HL-60 (cell line): ENCODE results near the gene SLC2A13.
"Not testable (repeated sequence)": the region's sequence is repeated elsewhere in the genome, so short reads cannot be mapped to it uniquely, and the experiment has no call there.

Experiments used
- DNase-seq, 2 experiments: peaks; one replicate each; pipeline ENCODE4 v3.0.0-alpha.2; 2010 to 2020; ENCODE audit warnings: low read depth in 1 of 2, low spot score in 1 of 2
- H3K27ac ChIP-seq: fragments of 250-450 bp; sonication (Bioruptor Pico); replicated peaks from 2 replicates; pipeline ENCODE4 v1.5.1; 2020; ENCODE audit warnings: mild to moderate bottlenecking, moderate library complexity
- H3K27me3 ChIP-seq: fragments of 250-450 bp; sonication (Bioruptor Pico); 2 replicates; pipeline ENCODE4 v1.5.1; 2021; ENCODE audit warnings: mild to moderate bottlenecking, moderate library complexity; ENCODE audit not compliant: insufficient read depth, poor library complexity, severe bottlenecking
- H3K4me3 ChIP-seq: replicated peaks from 2 replicates; pipeline ENCODE4 v1.5.1; 2011; ENCODE audit warnings: mild to moderate bottlenecking, control low read depth, low read length; ENCODE audit not compliant: insufficient read depth
- CTCF ChIP-seq: IDR thresholded peaks from one replicate; pipeline ENCODE4 v1.5.1; 2011; ENCODE audit warnings: low read length, control low read depth, inconsistent platforms; ENCODE audit not compliant: insufficient read depth
- GABPA ChIP-seq: IDR thresholded peaks from 2 replicates; pipeline ENCODE4 v1.6.1; 2012; ENCODE audit warnings: low read depth
- POLR2AphosphoS5 ChIP-seq: IDR thresholded peaks from 2 replicates; pipeline ENCODE4 v1.6.1; 2012; ENCODE audit warnings: low read depth
- SPI1 ChIP-seq: IDR thresholded peaks from 2 replicates; pipeline ENCODE4 v1.6.1; 2012; ENCODE audit warnings: low read depth, mild to moderate bottlenecking, borderline replicate concordance
- TF ChIP-seq, protein P1 (sequence below): IDR thresholded peaks from 2 replicates; pipeline ENCODE4 v1.6.1; 2012; ENCODE audit warnings: low read depth; ENCODE audit not compliant: insufficient replicate concordance

SLC2A13 gene

GRCh38 chr12:40054555-40055227, 51.2 kb downstream of the SLC2A13 start:
- Histone ChIP-seq H3K27me3 (no peaks in the 10 kb centered on the region), H3K4me3 (no peak overlapping the region), H3K27ac (no peak overlapping the region)
- TF ChIP-seq POLR2AphosphoS5 (no peak), GABPA (no peak), SPI1 (no peak), CTCF (no peak)
- TF ChIP-seq, protein P1, sequence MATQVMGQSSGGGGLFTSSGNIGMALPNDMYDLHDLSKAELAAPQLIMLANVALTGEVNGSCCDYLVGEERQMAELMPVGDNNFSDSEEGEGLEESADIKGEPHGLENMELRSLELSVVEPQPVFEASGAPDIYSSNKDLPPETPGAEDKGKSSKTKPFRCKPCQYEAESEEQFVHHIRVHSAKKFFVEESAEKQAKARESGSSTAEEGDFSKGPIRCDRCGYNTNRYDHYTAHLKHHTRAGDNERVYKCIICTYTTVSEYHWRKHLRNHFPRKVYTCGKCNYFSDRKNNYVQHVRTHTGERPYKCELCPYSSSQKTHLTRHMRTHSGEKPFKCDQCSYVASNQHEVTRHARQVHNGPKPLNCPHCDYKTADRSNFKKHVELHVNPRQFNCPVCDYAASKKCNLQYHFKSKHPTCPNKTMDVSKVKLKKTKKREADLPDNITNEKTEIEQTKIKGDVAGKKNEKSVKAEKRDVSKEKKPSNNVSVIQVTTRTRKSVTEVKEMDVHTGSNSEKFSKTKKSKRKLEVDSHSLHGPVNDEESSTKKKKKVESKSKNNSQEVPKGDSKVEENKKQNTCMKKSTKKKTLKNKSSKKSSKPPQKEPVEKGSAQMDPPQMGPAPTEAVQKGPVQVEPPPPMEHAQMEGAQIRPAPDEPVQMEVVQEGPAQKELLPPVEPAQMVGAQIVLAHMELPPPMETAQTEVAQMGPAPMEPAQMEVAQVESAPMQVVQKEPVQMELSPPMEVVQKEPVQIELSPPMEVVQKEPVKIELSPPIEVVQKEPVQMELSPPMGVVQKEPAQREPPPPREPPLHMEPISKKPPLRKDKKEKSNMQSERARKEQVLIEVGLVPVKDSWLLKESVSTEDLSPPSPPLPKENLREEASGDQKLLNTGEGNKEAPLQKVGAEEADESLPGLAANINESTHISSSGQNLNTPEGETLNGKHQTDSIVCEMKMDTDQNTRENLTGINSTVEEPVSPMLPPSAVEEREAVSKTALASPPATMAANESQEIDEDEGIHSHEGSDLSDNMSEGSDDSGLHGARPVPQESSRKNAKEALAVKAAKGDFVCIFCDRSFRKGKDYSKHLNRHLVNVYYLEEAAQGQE = no peak
- no peak for DNase-seq

- H3K27ac ChIP-seq = no peak overlapping the region
- no peak for TF ChIP-seq SPI1
- no peak for TF ChIP-seq POLR2AphosphoS5
- TF ChIP-seq GABPA = no peak
- TF ChIP-seq, protein P1 = no peak
- no peak for TF ChIP-seq CTCF
- H3K4me3 ChIP-seq = no peak overlapping the region
- no peak for DNase-seq
- H3K27me3 ChIP-seq = no peaks in the 10 kb centered on the region
Measured at GRCh38 chr12:40049268-40049667, 56.6 kb downstream of the SLC2A13 start.

GRCh38 chr12:40047002-40047401, 58.9 kb downstream of the SLC2A13 start:
- not testable (repeated sequence) for DNase-seq, H3K4me3 ChIP-seq, H3K27ac ChIP-seq, H3K27me3 ChIP-seq

DNA sequence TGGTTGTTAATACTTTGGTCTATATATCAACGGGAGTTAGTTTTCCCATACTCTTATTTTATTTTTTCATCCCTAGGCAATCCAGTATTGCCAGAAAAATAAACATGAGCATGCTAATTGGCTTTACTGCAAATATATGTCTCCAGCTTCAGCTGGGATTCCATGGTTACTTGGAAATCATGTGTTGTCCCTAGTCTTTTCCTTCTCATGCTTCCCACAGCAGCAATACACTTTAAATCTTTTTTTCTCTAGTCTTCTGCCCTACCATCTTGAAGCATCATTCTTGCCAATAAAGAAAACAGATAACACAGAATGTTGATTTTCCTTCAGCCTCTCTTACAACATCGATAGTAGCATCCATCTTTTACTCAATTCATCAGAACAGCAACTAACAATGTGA, 60.2 kb downstream of the SLC2A13 start:
- H3K27me3 ChIP-seq = no peaks in the 10 kb centered on the region
- no peak for DNase-seq
- H3K4me3 ChIP-seq = no peak overlapping the region
- no peak overlapping the region for H3K27ac ChIP-seq
- TF ChIP-seq POLR2AphosphoS5 (no peak), SPI1 (no peak), CTCF (no peak), GABPA (no peak)
- TF ChIP-seq, protein P1 = no peak
